Measurements from ENCODE around the gene CDH22. TPM values are rescaled to one million over a fixed set of nuclear protein-coding genes. Genes with fewer than 3 reads are reported as not detected.

Gene CDH22
- total RNA-seq, 1 experiment from 2014 or later = not detected

- H3K4me1 Mint-ChIP-seq (ENCODE audit: insufficient read depth, unreplicated experiment) = peaks cover 7% of the 10 kb centered on the region
- ChIA-PET CTCF (interaction anchor here (0.6 to 3.8 kb wide), 3 partner anchors 287 to 445 kb away, joined by 3 to 24 read pairs (median 4); no protein-coding TSS in a partner anchor), POLR2A (interaction anchor here (0.5 kb wide), 1 partner anchor 1239 kb away, joined by 4 read pairs; no protein-coding TSS in a partner anchor)
- H3K27me3 Mint-ChIP-seq (ENCODE audit: insufficient read depth, unreplicated experiment) = peaks cover 47% of the 10 kb centered on the region
- H3K36me3 Mint-ChIP-seq (ENCODE audit: insufficient read depth, unreplicated experiment) = peaks cover 10% of the 10 kb centered on the region
- no peak overlapping the region for H3K27ac Mint-ChIP-seq (ENCODE audit: low read depth, unreplicated experiment)
- DNase-seq (ENCODE audit: unreplicated experiment) = no peak
- H3K4me3 Mint-ChIP-seq (ENCODE audit: unreplicated experiment) = no peak overlapping the region
- H3K9me3 Mint-ChIP-seq (ENCODE audit: unreplicated experiment) = no peaks in the 10 kb centered on the region
- no peak for TF ChIP-seq CTCF (IDR thresholded peaks at IDR 0.05; ENCODE audit: unreplicated experiment)
- intact Hi-C loops (cut with micrococcal nuclease) = no loop called here
- BruUV-seq (replicated peaks) = no TSS peak
These were observed 181.8 kb downstream of the CDH22 start for GRCh38 chr20:46126440-46127056.

Other genes with a start within 250 kb of the CDH22 start
- gene NCOA5, start 218.5 kb downstream of the CDH22 start, total RNA-seq (2022) = 26.0 and 31.2 TPM in 2 replicates
- gene CD40, start 190.2 kb downstream of the CDH22 start, total RNA-seq (2022) = 1.5 and 2.3 TPM in 2 replicates
- gene ELMO2, start 98.1 kb upstream of the CDH22 start, total RNA-seq (2022) = 21.1 and 31.7 TPM in 2 replicates
- gene ZNF334, start 205.1 kb upstream of the CDH22 start, total RNA-seq (2022) = not detected in 2 replicates
- not detected in 2 replicates for gene OCSTAMP, start 242.2 kb upstream of the CDH22 start, total RNA-seq (2022)